Sigmoid colon (tissue), 4 donors: ENCODE data around the gene RPLP2.

ENCODE experiments used
- EP300 ChIP-seq, 4 donors: sonication (generic); formaldehyde crosslinking; IDR thresholded peaks; one replicate each; pipeline ENCODE4 v1.6.1; 2017; ENCODE audit warnings: antibody characterized with exemption in 4 of 4
- POLR2A ChIP-seq, 2 donors: fragments of 450-650 bp; IDR thresholded peaks; one replicate each; pipeline ENCODE4 v1.6.1; 2016; ENCODE audit warnings: antibody characterized with exemption in 2 of 2, mild to moderate bottlenecking in 2 of 2, moderate library complexity in 2 of 2
- POLR2AphosphoS5 ChIP-seq, 4 donors: sonication (generic); formaldehyde crosslinking; IDR thresholded peaks; one replicate each; pipeline ENCODE4 v1.6.1; 2017; ENCODE audit warnings: antibody characterized with exemption in 4 of 4
- TF ChIP-seq, protein P1 (sequence below), 4 experiments: fragments of 450-650 bp in 3 of 4; fragments of 200-600 bp in 1 of 4; IDR thresholded peaks; one replicate each; pipeline ENCODE4 v1.5.1; 2016 to 2019; ENCODE audit warnings: antibody characterized with exemption in 4 of 4, mild to moderate bottlenecking in 3 of 4, moderate library complexity in 2 of 4

DNA sequence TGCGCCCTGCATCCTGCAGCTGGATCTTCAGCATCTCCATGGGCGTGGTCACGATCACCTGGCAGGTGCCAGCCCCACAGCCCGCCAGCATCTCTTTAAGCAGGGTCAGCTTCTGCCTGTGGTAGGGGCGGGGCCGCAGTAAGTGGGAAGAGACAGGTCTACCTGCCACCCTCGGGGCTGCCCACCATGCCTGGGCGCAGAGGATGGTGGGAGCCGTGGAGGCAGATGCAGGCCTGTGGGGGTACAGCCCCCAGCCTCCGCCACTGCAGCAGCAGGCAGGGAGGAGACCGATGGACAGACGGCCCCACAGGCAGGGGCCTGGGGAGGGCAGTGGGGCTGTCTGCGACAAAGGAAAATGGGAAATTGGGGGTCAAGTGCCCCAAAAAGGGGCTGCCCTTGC, 16.9 kb upstream of the RPLP2 start:
- TF ChIP-seq, protein P1, sequence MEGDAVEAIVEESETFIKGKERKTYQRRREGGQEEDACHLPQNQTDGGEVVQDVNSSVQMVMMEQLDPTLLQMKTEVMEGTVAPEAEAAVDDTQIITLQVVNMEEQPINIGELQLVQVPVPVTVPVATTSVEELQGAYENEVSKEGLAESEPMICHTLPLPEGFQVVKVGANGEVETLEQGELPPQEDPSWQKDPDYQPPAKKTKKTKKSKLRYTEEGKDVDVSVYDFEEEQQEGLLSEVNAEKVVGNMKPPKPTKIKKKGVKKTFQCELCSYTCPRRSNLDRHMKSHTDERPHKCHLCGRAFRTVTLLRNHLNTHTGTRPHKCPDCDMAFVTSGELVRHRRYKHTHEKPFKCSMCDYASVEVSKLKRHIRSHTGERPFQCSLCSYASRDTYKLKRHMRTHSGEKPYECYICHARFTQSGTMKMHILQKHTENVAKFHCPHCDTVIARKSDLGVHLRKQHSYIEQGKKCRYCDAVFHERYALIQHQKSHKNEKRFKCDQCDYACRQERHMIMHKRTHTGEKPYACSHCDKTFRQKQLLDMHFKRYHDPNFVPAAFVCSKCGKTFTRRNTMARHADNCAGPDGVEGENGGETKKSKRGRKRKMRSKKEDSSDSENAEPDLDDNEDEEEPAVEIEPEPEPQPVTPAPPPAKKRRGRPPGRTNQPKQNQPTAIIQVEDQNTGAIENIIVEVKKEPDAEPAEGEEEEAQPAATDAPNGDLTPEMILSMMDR (IDR thresholded peaks at IDR 0.05): no peak
- TF ChIP-seq POLR2A (IDR thresholded peaks at IDR 0.05) (no peak), POLR2AphosphoS5 (IDR thresholded peaks at IDR 0.05) (no peak), EP300 (IDR thresholded peaks at IDR 0.05) (no peak)
